GM23338 (cell line): ENCODE data around the gene MBNL3. TPM values are rescaled to one million over a fixed set of nuclear protein-coding genes. Genes with fewer than 3 reads are reported as not detected.

Experiments
- ATAC-seq: fragments of 200-7000 bp; cut with Tn5 transposase; 3 replicates; pipeline ENCODE4 v1.9.1; 2020
- DNase-seq: peaks from one replicate; pipeline ENCODE4 v3.0.0-alpha.2; 2015; ENCODE audit warnings: low spot score
- H2AFZ ChIP-seq: fragments of 200-600 bp; sonication (generic); 2 replicates; pipeline ENCODE4 v1.8.0; 2016; ENCODE audit warnings: antibody characterized with exemption, mild to moderate bottlenecking, moderate library complexity
- H3F3A ChIP-seq: fragments of 200-600 bp; sonication (generic); replicated peaks from 2 replicates; pipeline ENCODE4 v1.8.0; 2017; ENCODE audit warnings: antibody characterized with exemption, mixed run types, low read depth
- H3K27ac ChIP-seq: fragments of 200-600 bp; sonication (generic); 2 replicates; pipeline ENCODE4 v1.6.1; 2016; ENCODE audit warnings: low read depth
- H3K27me3 ChIP-seq: fragments of 200-600 bp; sonication (generic); 2 replicates; pipeline ENCODE4 v1.8.0; 2016; ENCODE audit warnings: mild to moderate bottlenecking, mixed run types, moderate library complexity; ENCODE audit not compliant: insufficient read depth
- H3K36me3 ChIP-seq: fragments of 200-600 bp; sonication (generic); 2 replicates; pipeline ENCODE4 v1.8.0; 2016; ENCODE audit warnings: mild to moderate bottlenecking; ENCODE audit not compliant: insufficient read depth
- H3K4me1 ChIP-seq: fragments of 200-600 bp; sonication (generic); 2 replicates; pipeline ENCODE4 v1.8.0; 2016; ENCODE audit warnings: mild to moderate bottlenecking, moderate library complexity; ENCODE audit not compliant: insufficient read depth
- H3K4me2 ChIP-seq: fragments of 200-600 bp; sonication (generic); 2 replicates; pipeline ENCODE4 v1.7.1; 2017; ENCODE audit warnings: mixed run types
- H3K4me3 ChIP-seq: fragments of 200-600 bp; sonication (generic); 2 replicates; pipeline ENCODE4 v1.6.1; 2016; ENCODE audit warnings: mixed run types
- H3K79me2 ChIP-seq: fragments of 200-600 bp; sonication (generic); replicated peaks from 2 replicates; pipeline ENCODE4 v1.8.0; 2017; ENCODE audit warnings: mild to moderate bottlenecking; ENCODE audit not compliant: insufficient read depth
- H3K9me2 ChIP-seq: fragments of 200-600 bp; sonication (generic); 2 replicates; pipeline ENCODE4 v1.8.0; 2017; ENCODE audit not compliant: insufficient read depth
- H4K20me1 ChIP-seq: fragments of 200-600 bp; sonication (generic); replicated peaks from 2 replicates; pipeline ENCODE4 v1.8.0; 2017; ENCODE audit warnings: mild to moderate bottlenecking; ENCODE audit not compliant: insufficient read depth
- H3K27ac Mint-ChIP-seq: 2 replicates; pipeline ENCODE4 v1.8.0; 2020; ENCODE audit warnings: inconsistent platforms, mild to moderate bottlenecking, moderate library complexity, mixed read lengths
- H3K27me3 Mint-ChIP-seq: 3 replicates; pipeline ENCODE4 v1.8.0; 2022; ENCODE audit warnings: low read depth, mild to moderate bottlenecking, moderate library complexity, mixed read lengths, inconsistent platforms; ENCODE audit not compliant: insufficient read depth, poor library complexity
- H3K36me3 Mint-ChIP-seq: 3 replicates; pipeline ENCODE4 v1.8.0; 2021; ENCODE audit warnings: low read depth, mild to moderate bottlenecking, inconsistent platforms, moderate library complexity, mixed read lengths
- H3K4me1 Mint-ChIP-seq: 3 replicates; pipeline ENCODE4 v1.8.0; 2020; ENCODE audit warnings: mild to moderate bottlenecking, inconsistent platforms, mixed read lengths
- H3K4me3 Mint-ChIP-seq: 3 replicates; pipeline ENCODE4 v1.8.0; 2021; ENCODE audit warnings: moderate library complexity, mild to moderate bottlenecking, inconsistent platforms, mixed read lengths
- H3K9me3 Mint-ChIP-seq: 3 replicates; pipeline ENCODE4 v1.8.0; 2020; ENCODE audit warnings: moderate library complexity, mild to moderate bottlenecking, inconsistent platforms, mixed read lengths
- CREB1 ChIP-seq: fragments of 250-450 bp; sonication (Bioruptor Pico); IDR thresholded peaks from 2 replicates; pipeline ENCODE4 v1.5.0; 2020; ENCODE audit warnings: low read depth, mild to moderate bottlenecking, moderate library complexity
- JUNB ChIP-seq: IDR thresholded peaks from one replicate; pipeline ENCODE4 v1.6.1; 2016; ENCODE audit warnings: antibody characterized with exemption; ENCODE audit not compliant: unreplicated experiment
- NANOG ChIP-seq: IDR thresholded peaks from 2 replicates; pipeline ENCODE4 v1.6.1; 2016; ENCODE audit warnings: antibody characterized with exemption, borderline replicate concordance
- POLR2AphosphoS5 ChIP-seq: IDR thresholded peaks from 2 replicates; pipeline ENCODE4 v1.6.1; 2016; ENCODE audit warnings: antibody characterized with exemption, low read depth
- REST ChIP-seq: IDR thresholded peaks from one replicate; pipeline ENCODE4 v1.6.1; 2018; ENCODE audit warnings: antibody characterized with exemption; ENCODE audit not compliant: unreplicated experiment
- STAT1 ChIP-seq: IDR thresholded peaks from one replicate; pipeline ENCODE4 v1.6.1; 2016; ENCODE audit warnings: antibody characterized with exemption; ENCODE audit not compliant: unreplicated experiment
- ZNF114 ChIP-seq: fragments of 250-450 bp; sonication (Bioruptor Pico); IDR thresholded peaks from 2 replicates; pipeline ENCODE4 v1.5.0; 2020; ENCODE audit warnings: mild to moderate bottlenecking, moderate library complexity
- ZNF331 ChIP-seq: fragments of 250-450 bp; sonication (Bioruptor Pico); IDR thresholded peaks from 2 replicates; pipeline ENCODE4 v1.5.0; 2020; ENCODE audit warnings: low read depth, mild to moderate bottlenecking, moderate library complexity
- ZNF462 ChIP-seq: fragments of 250-450 bp; sonication (Bioruptor Pico); IDR thresholded peaks from 2 replicates; pipeline ENCODE4 v1.5.0; 2020; ENCODE audit warnings: mild to moderate bottlenecking, moderate library complexity
- polyA plus RNA-seq: library from polyadenylated mRNA; unstranded; fragments of >200 nt; fragmentation: Nextera tagmentation; extraction: Ambion mirVana; gene quantifications from 2 replicates; pipeline ENCODE4 v1.2.1, GENCODE V29; 2016
- total RNA-seq: library from RNA; depleted of rRNA; stranded (reverse); fragments of >200 nt; shearing (Covaris generic); gene quantifications from 2 replicates; pipeline ENCODE4 v1.2.3, GENCODE V29; 2014

The MBNL3 gene
- total and polyA plus RNA-seq, 2 experiments from 2014 or later: 2.3 to 2.4 TPM

- Histone ChIP-seq H3K9me2 (no peaks in the 10 kb centered on the region), H3K4me2 (no peak overlapping the region), H3K36me3 (no peaks in the 10 kb centered on the region), H3K27me3 (no peaks in the 10 kb centered on the region), H3K79me2 (no peaks in the 10 kb centered on the region), H4K20me1 (no peaks in the 10 kb centered on the region), H3F3A (no peaks in the 10 kb centered on the region), H3K4me3 (no peak overlapping the region), H2AFZ (no peak overlapping the region), H3K27ac (no peak overlapping the region), H3K4me1 (no peaks in the 10 kb centered on the region)
- TF ChIP-seq JUNB: no peak
- no peak for TF ChIP-seq STAT1
- no peak for TF ChIP-seq ZNF114 (CRISPR knock-in tag)
- no peak for TF ChIP-seq POLR2AphosphoS5
- no peak for TF ChIP-seq NANOG
- no peak for TF ChIP-seq REST
- no peak for TF ChIP-seq ZNF462 (CRISPR knock-in tag)
- no peak for TF ChIP-seq CREB1 (CRISPR knock-in tag)
- no peak for TF ChIP-seq ZNF331 (CRISPR knock-in tag)
- no peaks in the 10 kb centered on the region for H3K9me3 Mint-ChIP-seq
- ATAC-seq (no peak), DNase-seq (no peak)
- no peaks in the 10 kb centered on the region for H3K27me3 Mint-ChIP-seq
- H3K4me3 Mint-ChIP-seq: no peak overlapping the region
- H3K36me3 Mint-ChIP-seq: no peaks in the 10 kb centered on the region
- H3K4me1 Mint-ChIP-seq: no peaks in the 10 kb centered on the region
- no peak overlapping the region for H3K27ac Mint-ChIP-seq
Observed at GRCh38 chrX:132390792-132391191, 98.0 kb downstream of the MBNL3 start.
